Hepatocyte (in vitro differentiated cells): ENCODE data around the gene CTBP2. TPM values are rescaled to one million over a fixed set of nuclear protein-coding genes. Genes with fewer than 3 reads are reported as not detected.

Source experiments
- DNase-seq: peaks from one replicate; pipeline ENCODE4 v3.0.0-alpha.2; 2016; ENCODE audit warnings: low spot score
- H2AFZ ChIP-seq: fragments of 200-600 bp; sonication (generic); 2 replicates; pipeline ENCODE4 v1.6.0; 2016; ENCODE audit warnings: antibody characterized with exemption, mild to moderate bottlenecking
- H3K27ac ChIP-seq: fragments of 200-600 bp; sonication (generic); 2 replicates; pipeline ENCODE4 v1.5.1; 2016; ENCODE audit warnings: mild to moderate bottlenecking
- H3K27me3 ChIP-seq: fragments of 200-600 bp; sonication (generic); 2 replicates; pipeline ENCODE4 v1.6.1; 2016
- H3K36me3 ChIP-seq: fragments of 200-600 bp; sonication (generic); replicated peaks from 2 replicates; pipeline ENCODE4 v1.5.1; 2016; ENCODE audit warnings: low read depth; ENCODE audit not compliant: insufficient read depth
- H3K4me1 ChIP-seq: fragments of 200-600 bp; sonication (generic); 2 replicates; pipeline ENCODE4 v1.5.1; 2016; ENCODE audit warnings: mild to moderate bottlenecking, moderate library complexity; ENCODE audit not compliant: insufficient read depth
- H3K4me2 ChIP-seq: fragments of 200-600 bp; sonication (generic); 2 replicates; pipeline ENCODE4 v1.6.0; 2016
- H3K4me3 ChIP-seq: fragments of 200-600 bp; sonication (generic); 2 replicates; pipeline ENCODE4 v1.5.1; 2016; ENCODE audit warnings: mild to moderate bottlenecking
- H3K79me2 ChIP-seq: fragments of 200-600 bp; sonication (generic); 2 replicates; pipeline ENCODE4 v1.6.0; 2017; ENCODE audit warnings: mild to moderate bottlenecking
- H3K9me2 ChIP-seq: fragments of 200-600 bp; sonication (generic); replicated peaks from 2 replicates; pipeline ENCODE4 v1.6.0; 2017; ENCODE audit warnings: mild to moderate bottlenecking; ENCODE audit not compliant: insufficient read depth
- H3K9me3 ChIP-seq: fragments of 200-600 bp; sonication (generic); 2 replicates; pipeline ENCODE4 v1.5.1; 2016; ENCODE audit warnings: low read depth, mild to moderate bottlenecking
- H4K20me1 ChIP-seq: fragments of 200-600 bp; sonication (generic); 2 replicates; pipeline ENCODE4 v1.6.0; 2016; ENCODE audit warnings: mild to moderate bottlenecking; ENCODE audit not compliant: insufficient read depth, poor library complexity, severe bottlenecking
- CTCF ChIP-seq: fragments of 200-600 bp; sonication (generic); IDR thresholded peaks from 2 replicates; pipeline ENCODE4 v1.5.1; 2016; ENCODE audit warnings: antibody characterized with exemption, mild to moderate bottlenecking; ENCODE audit not compliant: poor library complexity
- EZH2 ChIP-seq: fragments of 200-600 bp; sonication (generic); IDR thresholded peaks from 2 replicates; pipeline ENCODE4 v1.6.1; 2016; ENCODE audit warnings: antibody characterized with exemption, mild to moderate bottlenecking, borderline replicate concordance
- EZH2phosphoT487 ChIP-seq: fragments of 200-600 bp; sonication (generic); IDR thresholded peaks from one replicate; pipeline ENCODE4 v1.6.1; 2018; ENCODE audit warnings: antibody characterized with exemption, mild to moderate bottlenecking, low read depth, moderate library complexity; ENCODE audit not compliant: unreplicated experiment, severe bottlenecking
- WGBS: methylation state at CpG from one replicate; pipeline ENCODE4 v1.1.6; 2016; ENCODE audit warnings: low lambda C conversion rate; ENCODE audit errors: missing lambda C conversion rate; 5-methylcytosine and 5-hydroxymethylcytosine counted together
- polyA plus RNA-seq: library from polyadenylated mRNA; unstranded; fragments of >200 nt; fragmentation: Nextera tagmentation; extraction: Ambion mirVana; gene quantifications from 2 replicates; pipeline ENCODE4 v1.2.1, GENCODE V29; 2016
- total RNA-seq: library from RNA; depleted of rRNA; stranded (reverse); fragments of >200 nt; gene quantifications from 2 replicates; pipeline ENCODE4 v1.2.3, GENCODE V29; 2014

The CTBP2 gene
- total and polyA plus RNA-seq, 2 experiments from 2014 or later: 61.3 to 81.0 TPM

GRCh38 chr10:125041856-125042506 lies 118.4 kb downstream of the CTBP2 start:
- Histone ChIP-seq H3K4me2 (no peak overlapping the region), H2AFZ (no peak overlapping the region), H4K20me1 (peaks cover 28% of the 10 kb centered on the region), H3K9me2 (no peaks in the 10 kb centered on the region), H3K27ac (no peak overlapping the region), H3K36me3 (no peaks in the 10 kb centered on the region), H3K79me2 (peaks cover 94% of the 10 kb centered on the region), H3K4me3 (no peak overlapping the region), H3K9me3 (no peaks in the 10 kb centered on the region), H3K27me3 (no peaks in the 10 kb centered on the region), H3K4me1 (peaks cover 32% of the 10 kb centered on the region)
- no peak for TF ChIP-seq CTCF
- TF ChIP-seq EZH2: no peak
- no peak for TF ChIP-seq EZH2phosphoT487
- no peak for DNase-seq
- 85% methylated on average over 9 of the region's 9 CpGs for WGBS

GRCh38 chr10:125039354-125039769 lies 121.0 kb downstream of the CTBP2 start:
- Histone ChIP-seq H3K27me3 (no peaks in the 10 kb centered on the region), H3K79me2 (peaks cover 88% of the 10 kb centered on the region), H3K4me3 (no peak overlapping the region), H3K9me2 (no peaks in the 10 kb centered on the region), H3K4me2 (no peak overlapping the region), H3K36me3 (no peaks in the 10 kb centered on the region), H3K9me3 (no peaks in the 10 kb centered on the region), H2AFZ (no peak overlapping the region), H3K27ac (no peak overlapping the region), H4K20me1 (peaks cover 44% of the 10 kb centered on the region), H3K4me1 (peaks cover 40% of the 10 kb centered on the region)
- DNase-seq: no peak
- WGBS: 81% methylated on average over 15 of the region's 15 CpGs
- TF ChIP-seq EZH2phosphoT487: no peak
- TF ChIP-seq CTCF: no peak
- no peak for TF ChIP-seq EZH2

DNA sequence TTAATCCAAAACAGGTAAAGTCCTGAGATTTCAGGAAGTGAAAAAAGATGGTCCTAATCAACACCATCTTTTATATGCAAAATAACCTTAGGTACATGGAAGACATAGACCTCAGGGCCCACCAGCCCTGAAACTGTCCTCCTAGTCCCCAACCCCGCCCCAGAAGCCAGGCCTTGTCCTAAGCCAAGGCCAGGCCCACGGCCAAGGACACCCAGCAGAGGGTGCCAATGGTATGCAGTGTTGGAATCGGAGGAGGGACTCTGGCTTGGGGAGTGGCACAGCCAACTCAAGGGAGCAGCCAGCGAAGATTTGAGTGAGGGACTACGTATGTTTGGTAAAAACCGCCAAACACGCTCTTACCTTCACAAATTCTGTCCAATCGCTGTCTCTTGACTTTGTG lies 121.7 kb downstream of the CTBP2 start:
- H3K4me2 ChIP-seq: no peak overlapping the region
- WGBS: 89% methylated on average over 8 of the region's 8 CpGs
- H3K27ac ChIP-seq: no peak overlapping the region
- H3K4me3 ChIP-seq: no peak overlapping the region
- no peaks in the 10 kb centered on the region for H3K9me2 ChIP-seq
- H4K20me1 ChIP-seq: peaks cover 50% of the 10 kb centered on the region
- peaks cover 43% of the 10 kb centered on the region for H3K4me1 ChIP-seq
- TF ChIP-seq EZH2 (no peak), EZH2phosphoT487 (no peak), CTCF (no peak)
- no peaks in the 10 kb centered on the region for H3K9me3 ChIP-seq
- no peaks in the 10 kb centered on the region for H3K27me3 ChIP-seq
- no peak for DNase-seq
- no peaks in the 10 kb centered on the region for H3K36me3 ChIP-seq
- H2AFZ ChIP-seq: no peak overlapping the region
- peaks cover 88% of the 10 kb centered on the region for H3K79me2 ChIP-seq
